Dedifferentiated amniotic fluid mesenchymal stem cell (primary cell): ENCODE results near the gene RAD54L2.
"Not testable (repeated sequence)": the region's sequence is repeated elsewhere in the genome, so short reads cannot be mapped to it uniquely, and the experiment has no call there.

Source experiments
- DNase-seq: peaks from one replicate; pipeline ENCODE4 v3.0.0-alpha.2; 2016; ENCODE audit errors: extremely low spot score

The RAD54L2 gene

DNA sequence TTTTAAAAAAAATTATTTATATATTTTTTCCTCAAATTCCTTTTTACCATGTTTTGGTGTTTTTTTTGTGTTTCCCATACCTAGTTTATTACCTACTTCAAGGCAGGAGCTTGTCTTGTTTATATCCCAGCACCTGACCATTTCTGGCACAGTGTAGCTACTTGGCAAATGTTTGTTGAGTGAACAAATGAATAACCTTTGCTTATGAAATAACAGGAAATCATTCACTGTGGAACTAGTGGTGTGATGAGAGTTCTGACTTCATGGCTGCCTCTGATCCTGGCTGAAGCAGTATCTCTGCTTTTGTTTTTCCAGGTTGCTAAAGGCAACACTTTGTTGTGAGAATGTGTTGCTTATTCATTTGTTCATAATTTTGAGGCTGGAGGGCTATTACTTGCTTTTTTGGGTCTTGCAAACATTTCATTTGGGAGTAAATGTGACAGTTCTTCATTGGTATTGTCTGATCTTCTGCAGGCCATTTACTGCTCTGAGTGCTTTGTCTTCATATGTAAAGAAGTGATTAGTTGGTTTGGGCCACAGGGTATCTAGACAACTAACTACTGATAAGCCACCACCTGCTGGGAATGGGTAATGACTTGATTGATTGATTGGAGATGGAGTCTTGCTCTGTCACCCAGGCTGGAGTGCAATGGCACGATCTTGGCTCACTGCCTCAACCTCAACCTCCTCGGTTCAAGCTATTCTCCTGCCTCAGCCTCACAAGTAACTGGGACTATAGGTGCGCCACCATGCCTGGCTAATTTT, 5.7 kb downstream of the RAD54L2 start:
- no peak for DNase-seq

DNA sequence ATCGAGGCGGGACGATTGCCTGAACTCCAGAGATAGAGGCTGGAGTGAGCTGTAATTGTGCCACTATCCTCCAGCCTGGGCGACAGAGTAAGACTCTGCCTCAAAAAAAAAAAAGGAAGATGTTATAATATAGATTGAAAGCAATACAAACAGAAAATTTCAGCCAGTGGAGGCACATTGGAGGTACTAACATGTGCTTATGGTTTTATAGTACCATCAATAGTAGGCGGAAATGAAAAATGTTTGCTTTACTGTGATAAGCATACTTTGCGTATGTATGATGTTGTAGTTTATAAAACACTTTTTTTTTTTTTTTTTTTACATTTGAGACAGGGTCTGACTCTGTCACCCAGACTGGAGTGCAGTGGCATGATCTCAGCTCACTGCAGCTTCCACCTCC, 8.8 kb downstream of the RAD54L2 start:
- no peak for DNase-seq

DNA sequence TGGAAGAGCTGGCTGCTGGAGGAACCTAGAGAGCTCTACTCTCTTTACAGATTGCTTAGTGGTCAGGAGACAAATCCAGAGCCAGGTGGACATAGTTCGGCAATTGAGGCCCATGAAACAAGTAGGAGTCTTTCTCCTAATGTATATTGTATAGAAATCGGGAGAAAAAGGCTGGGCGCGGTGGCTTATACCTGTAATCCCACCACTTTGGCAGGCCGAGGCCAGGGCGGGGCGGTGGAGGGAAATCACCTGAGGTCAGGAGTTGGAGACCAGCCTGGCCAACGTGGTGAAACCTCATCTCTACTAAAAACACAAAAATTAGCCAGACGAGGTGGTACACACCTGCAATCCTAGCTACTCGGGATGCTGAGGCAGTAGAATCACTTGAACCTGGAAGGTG, 10.8 kb downstream of the RAD54L2 start:
- no peak for DNase-seq

DNA sequence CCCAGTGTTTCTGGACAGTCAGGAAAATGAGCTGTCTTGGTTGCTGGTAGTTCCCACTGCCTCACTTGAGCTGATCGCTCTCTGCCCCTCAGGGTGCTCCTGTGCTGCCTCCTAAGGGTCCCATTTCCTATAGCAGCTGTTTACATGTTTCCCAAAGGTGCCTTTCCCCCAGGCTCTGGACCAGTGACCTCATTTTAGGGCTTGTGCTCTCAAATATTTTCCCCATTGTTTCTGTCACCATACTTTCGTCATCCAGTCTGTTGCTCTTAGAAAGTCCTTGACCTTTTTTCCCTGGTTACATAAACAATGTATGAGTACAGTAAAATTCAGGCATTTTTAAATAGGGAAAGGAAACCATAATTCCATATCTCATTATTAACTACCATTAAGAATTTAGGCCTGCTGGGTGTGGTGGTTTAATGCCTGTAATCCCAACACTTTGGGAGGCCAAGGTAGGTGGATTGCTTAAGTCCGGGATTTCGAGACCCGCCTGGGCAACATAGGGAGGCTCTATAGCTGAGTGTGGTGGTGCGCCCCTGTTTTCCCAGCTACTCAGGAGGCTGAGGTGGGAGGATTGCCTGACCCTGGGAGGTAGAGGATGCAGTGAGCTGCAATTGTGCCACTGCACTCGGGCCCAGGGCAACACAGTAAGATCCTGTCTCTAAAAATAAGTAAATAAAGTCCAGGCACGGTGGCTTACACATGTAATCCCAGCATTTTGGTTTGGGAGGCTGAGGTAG, 11.7 kb downstream of the RAD54L2 start:
- DNase-seq = no peak

DNA sequence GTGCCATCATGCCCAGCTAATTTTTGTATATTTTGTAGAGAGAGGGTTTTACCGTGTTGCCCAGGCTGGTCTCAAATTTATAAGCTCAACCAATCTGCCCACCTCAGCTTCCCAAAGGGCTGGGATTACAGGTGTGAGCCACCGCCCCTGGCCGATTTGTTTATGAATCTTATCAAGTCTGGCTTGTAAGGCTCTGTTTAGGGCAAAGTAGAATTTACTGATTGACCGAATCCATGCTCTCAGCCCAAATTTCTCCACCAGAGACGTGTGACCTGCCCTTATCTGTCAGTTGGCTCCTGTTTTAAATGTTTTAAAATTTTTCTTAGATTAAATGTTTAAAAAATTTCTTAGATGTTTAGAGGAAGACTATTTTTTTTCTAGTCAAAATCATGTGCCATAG, 19.5 kb downstream of the RAD54L2 start:
- DNase-seq = no peak

DNA sequence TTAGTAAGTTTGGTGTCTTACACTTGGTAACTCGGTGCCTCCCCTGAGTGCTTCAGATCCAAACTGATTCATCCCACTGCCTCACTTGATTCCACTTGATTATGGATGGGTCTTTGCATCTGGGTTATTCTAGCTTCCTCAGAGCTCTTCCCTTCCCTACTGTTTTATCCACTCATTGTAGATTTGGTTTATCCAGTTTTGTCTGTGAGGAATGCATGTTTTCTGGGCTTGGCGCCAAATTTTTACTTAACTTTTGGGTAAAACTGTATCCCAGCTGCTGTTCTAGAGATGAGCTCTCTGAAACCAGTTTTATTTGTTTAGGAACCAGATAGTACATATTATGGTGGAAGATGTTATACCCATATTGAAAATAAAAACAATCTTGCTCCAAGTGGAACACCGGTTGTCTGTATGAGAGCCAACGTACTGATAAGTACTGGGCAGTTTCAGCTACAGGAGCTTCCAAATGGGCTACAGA, 20.9 kb downstream of the RAD54L2 start:
- peak; percentile 78 for DNase-seq

DNA sequence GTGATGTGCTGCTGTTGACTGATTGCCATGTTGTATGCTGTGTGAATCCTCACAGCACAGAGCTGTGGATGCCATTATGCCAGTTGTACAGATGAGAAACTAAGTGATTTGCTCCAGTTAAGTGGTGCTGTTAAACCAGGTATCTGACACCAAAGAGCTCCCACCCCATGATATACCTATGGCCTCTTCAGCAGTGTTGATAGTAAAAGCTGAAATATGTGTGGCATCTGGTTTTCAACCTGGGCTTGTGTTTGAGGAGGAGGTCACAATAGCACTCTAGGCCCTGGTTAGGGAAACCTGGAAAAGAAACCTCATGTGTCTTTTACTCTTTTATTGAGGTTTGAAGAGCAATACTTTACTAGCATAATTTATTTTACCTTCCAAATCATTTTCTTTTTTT, 21.4 kb downstream of the RAD54L2 start:
- DNase-seq = no peak

DNA sequence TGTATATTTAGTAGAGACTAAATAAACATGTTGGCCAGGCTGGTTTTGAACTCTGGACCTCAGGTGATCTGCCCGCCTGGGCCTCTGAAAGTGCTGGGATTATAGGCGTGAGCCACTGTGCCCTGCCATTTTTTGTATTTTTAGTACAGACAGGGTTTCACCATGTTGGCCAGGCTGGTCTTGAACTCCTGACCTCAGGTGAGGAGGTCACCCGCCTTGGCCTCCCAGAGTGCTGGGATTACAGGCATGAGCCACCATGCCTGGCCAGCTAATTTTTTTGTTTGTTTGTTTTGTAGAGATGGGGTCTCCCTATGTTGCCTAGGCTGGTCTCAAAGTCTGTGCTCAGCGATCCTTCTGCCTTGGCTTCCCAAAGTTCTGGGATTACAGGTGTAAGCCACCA, 23.9 kb downstream of the RAD54L2 start:
- not testable (repeated sequence) for DNase-seq

DNA sequence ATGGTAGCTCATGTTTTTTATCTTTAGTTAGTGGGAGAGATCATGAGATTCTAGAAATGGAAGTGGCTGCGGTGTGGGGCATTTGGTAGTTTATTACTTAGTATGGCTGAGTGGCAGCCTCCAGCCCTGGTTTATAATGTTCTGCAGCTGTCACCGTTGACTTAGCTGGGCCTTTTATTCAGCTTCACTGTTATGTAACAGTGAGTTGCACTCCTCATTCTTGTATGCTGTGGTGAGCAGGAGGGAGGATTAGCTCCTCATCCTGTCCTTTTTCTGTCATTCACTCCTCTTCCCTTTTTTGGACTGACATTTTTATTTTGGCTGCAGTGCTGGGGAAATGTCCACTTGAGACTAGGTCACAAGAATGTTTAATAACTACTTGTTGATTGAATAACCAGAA, 29.5 kb downstream of the RAD54L2 start:
- no peak for DNase-seq

DNA sequence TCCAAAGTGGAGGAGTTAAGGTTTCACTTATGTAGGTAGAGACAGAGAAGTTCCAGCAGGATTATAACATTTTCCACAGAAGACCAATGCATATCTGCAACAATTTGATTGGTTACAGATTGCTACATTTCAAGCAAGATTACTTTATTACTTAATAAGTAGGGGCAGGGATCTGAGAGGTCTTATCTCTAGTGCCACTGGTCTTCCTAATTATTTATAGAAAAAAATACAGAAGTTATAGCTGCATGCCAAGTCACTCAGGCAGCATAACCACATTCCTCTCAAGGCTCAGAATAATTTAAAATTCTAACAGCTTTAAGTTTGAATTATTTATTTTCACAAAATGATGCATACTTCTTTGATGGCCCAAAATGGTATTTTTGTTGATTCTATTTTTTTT, 30.5 kb downstream of the RAD54L2 start:
- no peak for DNase-seq

DNA sequence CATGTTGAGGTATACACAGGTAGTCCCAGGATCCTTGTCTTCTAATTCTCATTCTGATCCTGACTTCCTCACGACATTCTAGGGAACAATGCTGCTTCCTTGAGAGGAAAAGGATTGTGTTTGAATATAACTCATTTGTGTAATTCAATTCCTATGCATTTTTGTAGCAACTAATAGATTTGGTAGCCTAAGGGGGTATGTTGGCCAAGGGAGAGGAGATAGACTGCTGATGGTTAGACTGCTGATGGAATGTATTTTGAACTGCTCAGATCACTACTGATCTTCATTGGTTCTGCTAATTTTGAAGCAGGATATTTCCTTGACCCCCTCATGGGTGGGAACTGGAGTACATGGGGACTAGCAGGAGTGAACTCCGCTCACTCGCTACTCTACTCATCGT, 39.7 kb downstream of the RAD54L2 start:
- DNase-seq = no peak

DNA sequence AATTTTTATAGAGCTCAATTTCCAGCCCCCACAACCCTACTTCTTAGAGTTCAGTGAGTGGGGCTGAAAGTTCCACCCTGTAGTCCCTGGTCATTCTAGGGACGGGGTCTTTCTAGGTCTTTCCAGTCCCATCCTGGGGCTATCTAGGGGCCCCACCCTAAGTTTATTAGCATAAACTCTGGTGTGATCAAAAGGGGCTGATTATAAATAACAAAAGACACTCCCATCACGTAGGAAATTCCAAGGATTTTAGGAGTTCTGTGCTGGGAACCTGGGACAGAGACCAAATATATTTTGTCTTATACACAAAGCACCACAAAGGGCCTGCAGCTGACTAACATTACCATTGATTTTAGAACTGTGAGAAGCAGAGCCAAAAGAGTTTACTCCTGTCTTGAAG, 41.9 kb downstream of the RAD54L2 start:
- DNase-seq = no peak

DNA sequence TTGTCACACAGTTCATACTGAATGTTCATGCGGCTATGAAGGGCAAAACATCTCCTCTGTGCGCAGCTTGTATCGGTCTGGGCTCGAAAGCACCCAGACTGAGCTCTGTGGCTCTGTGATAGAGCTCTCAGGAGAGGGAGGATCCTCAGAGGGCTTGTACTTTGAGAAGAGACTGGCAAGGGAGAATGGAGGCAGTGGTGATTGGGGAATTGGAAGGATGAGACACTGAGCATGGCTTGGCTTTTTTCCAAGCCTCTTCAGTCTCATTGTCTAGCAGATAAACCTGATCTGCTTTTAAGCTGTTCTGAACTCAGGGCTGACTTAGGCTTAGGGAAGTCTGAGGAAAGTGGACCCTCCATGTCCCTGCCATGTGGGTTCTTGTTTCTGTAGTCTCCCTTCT, 43.0 kb downstream of the RAD54L2 start:
- DNase-seq = no peak

DNA sequence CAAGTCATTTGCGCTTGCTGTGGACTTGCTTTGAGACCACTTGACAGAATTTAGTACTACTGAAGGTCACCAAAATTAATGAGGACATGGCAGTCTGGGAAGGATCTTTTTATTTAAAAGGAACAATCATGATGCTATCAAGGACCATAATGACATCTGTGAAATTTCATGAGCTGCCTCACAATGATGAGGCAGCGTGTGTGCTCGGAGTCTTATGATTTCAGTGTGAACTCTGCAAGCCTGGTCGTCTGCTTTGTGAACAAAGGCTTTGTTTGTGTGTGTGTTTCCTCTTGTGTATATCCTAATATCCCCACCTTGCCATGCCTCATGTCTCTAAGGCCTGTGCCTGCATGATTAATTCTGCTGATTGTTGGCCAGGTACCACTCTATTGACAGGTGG, 46.7 kb downstream of the RAD54L2 start:
- peak; percentile 1 for DNase-seq

DNA sequence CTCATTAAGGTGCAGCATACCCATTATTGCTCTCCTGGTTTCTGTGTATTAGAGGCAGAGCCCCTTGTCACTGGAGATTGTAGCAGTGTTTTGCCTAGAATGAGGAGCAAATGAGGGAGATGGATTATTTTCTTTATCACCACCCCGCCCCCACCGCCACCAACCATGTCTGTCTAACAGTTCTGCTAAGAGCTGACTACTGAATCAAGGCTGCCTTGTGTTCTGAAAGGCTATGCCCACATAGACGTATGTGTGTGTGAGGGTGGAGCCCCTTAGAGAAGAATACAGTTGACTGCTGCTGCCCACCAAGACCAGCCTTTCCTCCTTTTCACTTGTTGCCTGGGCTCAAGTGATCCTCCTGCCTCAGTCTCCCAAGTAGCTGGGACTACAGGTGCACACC, 47.4 kb downstream of the RAD54L2 start:
- no peak for DNase-seq
